ENCODE measurements around the gene CCDC88A. TPM values are rescaled to one million over a fixed set of nuclear protein-coding genes. Genes with fewer than 3 reads are reported as not detected.

CCDC88A gene
- total RNA-seq, 2 experiments from 2014 or later: 14.8 to 15.8 TPM

GRCh38 chr2:55330541-55331297 lies 88.9 kb downstream of the CCDC88A start:
- Mint-ChIP-seq H3K9me3 (peaks cover 3% of the 10 kb centered on the region), H3K27ac (no peak overlapping the region), H3K4me1 (ENCODE audit: low read depth) (no peaks in the 10 kb centered on the region), H3K4me3 (no peak overlapping the region), H3K27me3 (no peaks in the 10 kb centered on the region), H3K36me3 (ENCODE audit: low read depth) (peaks cover 8% of the 10 kb centered on the region)
- ChIA-PET POLR2A (no interaction called here), CTCF (no interaction called here)
- ATAC-seq: no peak
- no peak for TF ChIP-seq CTCF (IDR thresholded peaks at IDR 0.05)
- intact Hi-C loops (cut with micrococcal nuclease): no loop called here
- DNase-seq: no peak

- no peak overlapping the region for H3K4me3 Mint-ChIP-seq
- H3K4me1 Mint-ChIP-seq (ENCODE audit: low read depth): no peaks in the 10 kb centered on the region
- ATAC-seq: no peak
- no peak for TF ChIP-seq CTCF (IDR thresholded peaks at IDR 0.05)
- H3K27ac Mint-ChIP-seq: no peak overlapping the region
- peaks cover 8% of the 10 kb centered on the region for H3K36me3 Mint-ChIP-seq (ENCODE audit: low read depth)
- ChIA-PET CTCF (no interaction called here), POLR2A (no interaction called here)
- no peaks in the 10 kb centered on the region for H3K27me3 Mint-ChIP-seq
- intact Hi-C loops (cut with micrococcal nuclease): no loop called here
- no peak for DNase-seq
- peaks cover 5% of the 10 kb centered on the region for H3K9me3 Mint-ChIP-seq
Observed at GRCh38 chr2:55327470-55328230, 92.0 kb downstream of the CCDC88A start.

- ATAC-seq (no peak), DNase-seq (no peak)
- POLR2A ChIA-PET: no interaction called here
- Mint-ChIP-seq H3K4me1 (ENCODE audit: low read depth) (peaks cover 18% of the 10 kb centered on the region), H3K27ac (no peak overlapping the region), H3K4me3 (no peak overlapping the region), H3K27me3 (no peaks in the 10 kb centered on the region), H3K36me3 (ENCODE audit: low read depth) (peaks cover 2% of the 10 kb centered on the region), H3K9me3 (no peaks in the 10 kb centered on the region)
- intact Hi-C loops (cut with micrococcal nuclease): no loop called here
- CTCF ChIA-PET: no interaction called here
- no peak for TF ChIP-seq CTCF (IDR thresholded peaks at IDR 0.05)
Observed at GRCh38 chr2:55314985-55315384, 104.7 kb downstream of the CCDC88A start.

GRCh38 chr2:55311444-55311870 lies 108.2 kb downstream of the CCDC88A start:
- Mint-ChIP-seq H3K27ac (peak overlapping the region; percentile 44), H3K4me1 (ENCODE audit: low read depth) (peaks cover 23% of the 10 kb centered on the region), H3K36me3 (ENCODE audit: low read depth) (peaks cover 2% of the 10 kb centered on the region), H3K27me3 (no peaks in the 10 kb centered on the region), H3K4me3 (no peak overlapping the region), H3K9me3 (no peaks in the 10 kb centered on the region)
- intact Hi-C loops (cut with micrococcal nuclease): no loop called here
- CTCF ChIA-PET: interaction anchor here (1.1 to 1.4 kb wide), 2 partner anchors 8 to 120 kb away, joined by 3 to 4 read pairs; no protein-coding TSS in a partner anchor
- DNase-seq (peak; percentile 67), ATAC-seq (peak; percentile 98)
- TF ChIP-seq CTCF (IDR thresholded peaks at IDR 0.05): peak; percentile 59
- POLR2A ChIA-PET: no interaction called here

GRCh38 chr2:55309446-55309845 lies 110.2 kb downstream of the CCDC88A start:
- no peak for TF ChIP-seq CTCF (IDR thresholded peaks at IDR 0.05)
- POLR2A ChIA-PET: no interaction called here
- Mint-ChIP-seq H3K4me3 (no peak overlapping the region), H3K27me3 (no peaks in the 10 kb centered on the region), H3K36me3 (ENCODE audit: low read depth) (peaks cover 2% of the 10 kb centered on the region), H3K9me3 (no peaks in the 10 kb centered on the region), H3K4me1 (ENCODE audit: low read depth) (peaks cover 23% of the 10 kb centered on the region), H3K27ac (no peak overlapping the region)
- DNase-seq (no peak), ATAC-seq (no peak)
- CTCF ChIA-PET: no interaction called here
- intact Hi-C loops (cut with micrococcal nuclease): no loop called here
